ENCODE measurements around the gene UGGT1. TPM values are rescaled to one million over a fixed set of nuclear protein-coding genes. Genes with fewer than 3 reads are reported as not detected.

UGGT1 gene
- total RNA-seq, 1 donor from 2014 or later: 43.7 TPM

DNA sequence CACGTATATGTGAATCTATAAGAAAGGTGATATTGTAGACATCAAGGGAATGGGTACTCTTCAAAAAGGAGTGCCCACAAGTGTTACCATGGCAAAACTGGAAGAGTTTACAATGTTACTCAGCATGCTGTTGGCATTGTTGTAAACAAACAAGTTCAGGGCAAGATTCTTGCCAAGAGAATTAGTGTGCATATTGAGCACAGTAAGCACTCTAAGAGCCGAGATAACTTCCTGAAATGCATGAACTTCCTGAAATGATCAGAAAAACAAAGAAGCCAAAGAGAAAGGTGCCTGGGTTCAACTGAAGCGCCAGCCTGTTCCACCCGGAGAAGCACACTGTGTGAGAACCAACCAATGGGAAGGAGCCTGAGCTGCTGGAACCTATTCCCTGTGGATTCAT is 126.7 kb downstream of the UGGT1 start:
- TF ChIP-seq, protein P1, sequence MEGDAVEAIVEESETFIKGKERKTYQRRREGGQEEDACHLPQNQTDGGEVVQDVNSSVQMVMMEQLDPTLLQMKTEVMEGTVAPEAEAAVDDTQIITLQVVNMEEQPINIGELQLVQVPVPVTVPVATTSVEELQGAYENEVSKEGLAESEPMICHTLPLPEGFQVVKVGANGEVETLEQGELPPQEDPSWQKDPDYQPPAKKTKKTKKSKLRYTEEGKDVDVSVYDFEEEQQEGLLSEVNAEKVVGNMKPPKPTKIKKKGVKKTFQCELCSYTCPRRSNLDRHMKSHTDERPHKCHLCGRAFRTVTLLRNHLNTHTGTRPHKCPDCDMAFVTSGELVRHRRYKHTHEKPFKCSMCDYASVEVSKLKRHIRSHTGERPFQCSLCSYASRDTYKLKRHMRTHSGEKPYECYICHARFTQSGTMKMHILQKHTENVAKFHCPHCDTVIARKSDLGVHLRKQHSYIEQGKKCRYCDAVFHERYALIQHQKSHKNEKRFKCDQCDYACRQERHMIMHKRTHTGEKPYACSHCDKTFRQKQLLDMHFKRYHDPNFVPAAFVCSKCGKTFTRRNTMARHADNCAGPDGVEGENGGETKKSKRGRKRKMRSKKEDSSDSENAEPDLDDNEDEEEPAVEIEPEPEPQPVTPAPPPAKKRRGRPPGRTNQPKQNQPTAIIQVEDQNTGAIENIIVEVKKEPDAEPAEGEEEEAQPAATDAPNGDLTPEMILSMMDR (IDR thresholded peaks at IDR 0.05): no peak
- Mint-ChIP-seq H3K4me1 (ENCODE audit: unreplicated experiment) (no peaks in the 10 kb centered on the region), H3K27ac (ENCODE audit: unreplicated experiment) (no peak overlapping the region), H3K27me3 (ENCODE audit: unreplicated experiment) (no peaks in the 10 kb centered on the region), H3K36me3 (ENCODE audit: unreplicated experiment) (no peaks in the 10 kb centered on the region), H3K4me3 (ENCODE audit: unreplicated experiment) (no peak overlapping the region), H3K9me3 (ENCODE audit: unreplicated experiment) (no peaks in the 10 kb centered on the region)
- no peak for DNase-seq (ENCODE audit: extremely low spot score, unreplicated experiment)

DNA sequence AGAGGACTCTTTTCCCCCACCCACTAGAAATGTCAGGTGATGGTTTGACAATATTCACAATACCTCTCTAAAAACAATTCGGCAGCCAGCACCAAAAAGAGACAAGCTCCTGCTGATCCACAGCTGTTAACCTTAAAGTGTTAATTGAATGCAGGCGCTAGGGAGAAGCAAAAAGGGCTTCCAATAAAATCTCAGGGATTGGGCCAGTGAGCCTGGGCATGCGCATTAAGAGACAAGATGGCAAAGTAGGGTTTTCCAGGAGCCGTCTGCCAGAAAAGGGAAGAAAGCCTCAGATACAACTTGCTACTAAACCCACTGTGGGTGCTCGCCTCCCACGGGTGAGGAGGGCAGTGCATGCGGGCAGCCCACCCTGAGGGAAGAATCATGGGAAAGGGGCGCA is 128.9 kb downstream of the UGGT1 start:
- Mint-ChIP-seq H3K27ac (ENCODE audit: unreplicated experiment) (no peak overlapping the region), H3K4me1 (ENCODE audit: unreplicated experiment) (no peaks in the 10 kb centered on the region), H3K36me3 (ENCODE audit: unreplicated experiment) (no peaks in the 10 kb centered on the region), H3K4me3 (ENCODE audit: unreplicated experiment) (no peak overlapping the region), H3K9me3 (ENCODE audit: unreplicated experiment) (no peaks in the 10 kb centered on the region), H3K27me3 (ENCODE audit: unreplicated experiment) (no peaks in the 10 kb centered on the region)
- TF ChIP-seq, protein P1 (IDR thresholded peaks at IDR 0.05): no peak
- no peak for DNase-seq (ENCODE audit: extremely low spot score, unreplicated experiment)

DNA sequence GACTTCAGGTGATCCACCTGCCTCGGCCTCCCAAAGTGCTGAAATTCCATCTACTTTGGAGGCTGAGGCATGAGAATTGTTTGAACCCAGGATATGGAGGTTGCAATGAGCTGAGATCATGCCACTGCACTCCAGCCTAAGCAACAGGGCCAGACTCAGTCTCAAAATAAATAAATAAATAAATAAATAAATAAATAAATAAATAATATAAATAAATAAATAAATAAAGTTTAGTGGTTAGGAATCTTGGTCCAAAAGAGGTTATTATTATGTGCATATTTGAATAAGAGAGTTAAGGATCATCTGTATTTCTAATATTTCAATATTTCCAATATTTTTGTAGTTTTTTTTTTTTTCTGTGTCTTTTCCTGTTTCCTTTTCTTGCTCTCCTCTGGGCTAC is 136.9 kb downstream of the UGGT1 start:
- Mint-ChIP-seq H3K27me3 (ENCODE audit: unreplicated experiment) (no peaks in the 10 kb centered on the region), H3K4me3 (ENCODE audit: unreplicated experiment) (no peak overlapping the region), H3K36me3 (ENCODE audit: unreplicated experiment) (no peaks in the 10 kb centered on the region), H3K4me1 (ENCODE audit: unreplicated experiment) (no peaks in the 10 kb centered on the region), H3K9me3 (ENCODE audit: unreplicated experiment) (no peaks in the 10 kb centered on the region), H3K27ac (ENCODE audit: unreplicated experiment) (no peak overlapping the region)
- no peak for DNase-seq (ENCODE audit: extremely low spot score, unreplicated experiment)
- TF ChIP-seq, protein P1 (IDR thresholded peaks at IDR 0.05): no peak

DNA sequence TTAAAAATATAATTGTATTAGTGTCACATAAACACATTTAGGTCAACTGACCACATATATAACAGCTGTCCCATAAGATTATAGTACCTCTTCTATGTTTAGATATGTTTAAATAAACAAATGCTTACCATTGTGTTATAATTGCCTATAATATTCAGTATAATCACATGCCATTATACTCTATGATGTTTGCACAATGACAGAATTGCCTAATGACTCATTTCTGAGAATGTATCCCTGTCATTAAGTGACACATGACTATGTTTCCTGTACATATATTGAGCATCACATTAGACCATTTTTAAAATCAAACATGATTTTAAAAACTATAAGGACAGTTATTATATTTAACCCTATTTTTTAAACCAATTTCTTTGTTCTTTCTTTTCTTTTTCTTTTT is 137.9 kb downstream of the UGGT1 start:
- H3K27ac Mint-ChIP-seq (ENCODE audit: unreplicated experiment): no peak overlapping the region
- no peaks in the 10 kb centered on the region for H3K9me3 Mint-ChIP-seq (ENCODE audit: unreplicated experiment)
- DNase-seq (ENCODE audit: extremely low spot score, unreplicated experiment): no peak
- TF ChIP-seq, protein P1 (IDR thresholded peaks at IDR 0.05): no peak
- H3K36me3 Mint-ChIP-seq (ENCODE audit: unreplicated experiment): no peaks in the 10 kb centered on the region
- H3K4me1 Mint-ChIP-seq (ENCODE audit: unreplicated experiment): peaks cover 4% of the 10 kb centered on the region
- no peaks in the 10 kb centered on the region for H3K27me3 Mint-ChIP-seq (ENCODE audit: unreplicated experiment)
- no peak overlapping the region for H3K4me3 Mint-ChIP-seq (ENCODE audit: unreplicated experiment)

DNA sequence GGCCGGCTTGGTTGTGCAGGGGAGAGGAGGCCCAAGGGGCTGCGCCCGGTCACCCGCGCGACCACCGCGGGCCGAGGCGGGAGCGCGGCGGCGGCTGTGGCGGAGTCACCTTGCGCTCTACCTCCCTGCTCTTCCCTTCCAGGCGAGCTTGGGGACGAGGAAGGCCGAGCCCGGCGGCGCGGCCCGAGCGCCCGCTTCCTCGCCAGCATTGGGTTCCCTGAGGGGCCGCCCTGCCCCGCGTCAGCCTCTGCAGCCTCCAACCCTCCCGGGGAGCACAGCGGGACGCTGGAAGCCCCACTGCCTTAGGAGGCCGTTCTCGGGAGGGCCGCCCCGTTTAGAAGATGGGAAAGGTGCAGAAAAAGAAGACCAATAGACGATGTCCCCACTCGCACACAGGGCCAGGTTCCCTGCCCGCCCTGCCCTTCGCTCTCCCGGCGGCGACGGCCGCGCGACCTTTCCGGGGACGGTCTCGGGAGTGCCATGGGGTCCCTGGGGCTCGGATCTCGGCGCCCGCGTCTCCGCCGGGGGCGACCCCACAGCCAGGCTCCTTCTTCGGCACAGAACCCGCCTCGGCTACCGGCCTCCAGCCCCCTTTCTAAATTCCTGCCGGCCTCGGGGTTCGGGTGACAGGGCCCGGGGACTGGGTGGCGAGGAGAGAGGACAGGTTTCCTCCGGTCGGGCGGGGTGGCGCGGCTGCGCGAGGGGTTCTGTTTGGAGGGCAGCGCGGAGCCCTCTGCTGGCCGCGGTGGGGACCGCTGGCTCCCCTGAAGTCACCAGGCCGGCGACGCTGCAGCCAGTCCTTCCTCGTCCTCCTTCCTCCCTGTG is 142.2 kb downstream of the UGGT1 start:
- TF ChIP-seq, protein P1 (IDR thresholded peaks at IDR 0.05): peak; percentile 91

More for the DNA sequence above, 142.2 kb downstream of the UGGT1 start:
- no peaks in the 10 kb centered on the region for H3K36me3 Mint-ChIP-seq (ENCODE audit: unreplicated experiment)
- DNase-seq (ENCODE audit: extremely low spot score, unreplicated experiment): peak; percentile 93
- peaks cover 23% of the 10 kb centered on the region for H3K4me1 Mint-ChIP-seq (ENCODE audit: unreplicated experiment)
- no peaks in the 10 kb centered on the region for H3K9me3 Mint-ChIP-seq (ENCODE audit: unreplicated experiment)
- H3K27me3 Mint-ChIP-seq (ENCODE audit: unreplicated experiment): no peaks in the 10 kb centered on the region
- H3K4me3 Mint-ChIP-seq (ENCODE audit: unreplicated experiment): peak overlapping the region; percentile 79
- H3K27ac Mint-ChIP-seq (ENCODE audit: unreplicated experiment): no peak overlapping the region
